Upper lobe of right lung (tissue), 1 donor: ENCODE data around the gene TMIGD3. TPM values are rescaled to one million over a fixed set of nuclear protein-coding genes. Genes with fewer than 3 reads are reported as not detected.

ENCODE experiments used
- ATAC-seq: fragments of 200-7000 bp; cut with Tn5 transposase; one replicate; pipeline ENCODE4 v1.9.1; 2020; ENCODE audit warnings: mild to moderate bottlenecking, moderate library complexity
- DNase-seq: peaks from one replicate; pipeline ENCODE4 v3.0.0-alpha.2; 2020
- H3K27ac ChIP-seq: fragments of 200-600 bp; one replicate; pipeline ENCODE4 v1.8.0; 2022
- H3K27me3 ChIP-seq: fragments of 200-600 bp; one replicate; pipeline ENCODE4 v1.8.0; 2022; ENCODE audit warnings: mild to moderate bottlenecking
- H3K36me3 ChIP-seq: fragments of 200-600 bp; one replicate; pipeline ENCODE4 v1.8.0; 2022
- H3K4me1 ChIP-seq: fragments of 200-600 bp; one replicate; pipeline ENCODE4 v1.8.0; 2022
- H3K4me3 ChIP-seq: fragments of 200-600 bp; one replicate; pipeline ENCODE4 v1.8.0; 2022; ENCODE audit warnings: mild to moderate bottlenecking
- H3K9me3 ChIP-seq: fragments of 200-600 bp; one replicate; pipeline ENCODE4 v1.8.0; 2022
- intact Hi-C: fragments of 100-400 bp; cut with DNase I; formaldehyde crosslinking; loops from one replicate; pipeline ENCODE4 v1.11.0; 2022
- total RNA-seq: library from RNA; stranded (reverse); fragmentation: NEBNext Ultra II Directional; extraction: Animal tissue kit (Norgen Biotek cat#: 25700); gene quantifications from one replicate; pipeline ENCODE4 v1.2.1, GENCODE V29; 2021
- TF ChIP-seq, protein P1 (sequence below): fragments of 200-600 bp; IDR thresholded peaks from one replicate; pipeline ENCODE4 v1.8.0; 2022; ENCODE audit warnings: antibody characterized with exemption
- donor health status: DM: no; HTN: yes; CAD: no; lungs with severe emphysema.

Gene TMIGD3
- total RNA-seq, 1 donor from 2014 or later: 5.1 TPM

DNA sequence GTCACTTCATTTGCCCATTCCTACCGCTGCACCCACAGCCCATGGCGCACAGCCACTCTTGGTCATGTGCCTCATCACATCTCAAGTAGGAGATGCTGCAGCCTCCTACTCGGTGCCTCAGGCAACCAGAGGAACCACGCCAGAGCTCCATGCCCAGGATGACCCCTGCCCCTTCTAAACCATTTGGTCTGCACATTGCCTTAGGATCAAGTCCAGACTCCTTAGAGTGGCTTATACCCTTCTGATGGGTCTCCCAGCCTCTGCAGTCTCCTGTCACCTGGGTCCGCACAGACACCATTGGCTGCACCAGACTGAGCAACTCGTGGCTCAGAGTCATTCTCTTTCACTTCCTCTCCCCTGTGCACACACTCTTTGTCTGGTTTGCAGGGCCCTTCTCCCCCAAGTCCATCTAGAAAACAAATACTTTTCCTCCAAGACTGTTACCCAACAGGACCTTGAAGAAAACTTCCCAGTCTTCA lies 2.2 kb upstream of the TMIGD3 start:
- TF ChIP-seq, protein P1, sequence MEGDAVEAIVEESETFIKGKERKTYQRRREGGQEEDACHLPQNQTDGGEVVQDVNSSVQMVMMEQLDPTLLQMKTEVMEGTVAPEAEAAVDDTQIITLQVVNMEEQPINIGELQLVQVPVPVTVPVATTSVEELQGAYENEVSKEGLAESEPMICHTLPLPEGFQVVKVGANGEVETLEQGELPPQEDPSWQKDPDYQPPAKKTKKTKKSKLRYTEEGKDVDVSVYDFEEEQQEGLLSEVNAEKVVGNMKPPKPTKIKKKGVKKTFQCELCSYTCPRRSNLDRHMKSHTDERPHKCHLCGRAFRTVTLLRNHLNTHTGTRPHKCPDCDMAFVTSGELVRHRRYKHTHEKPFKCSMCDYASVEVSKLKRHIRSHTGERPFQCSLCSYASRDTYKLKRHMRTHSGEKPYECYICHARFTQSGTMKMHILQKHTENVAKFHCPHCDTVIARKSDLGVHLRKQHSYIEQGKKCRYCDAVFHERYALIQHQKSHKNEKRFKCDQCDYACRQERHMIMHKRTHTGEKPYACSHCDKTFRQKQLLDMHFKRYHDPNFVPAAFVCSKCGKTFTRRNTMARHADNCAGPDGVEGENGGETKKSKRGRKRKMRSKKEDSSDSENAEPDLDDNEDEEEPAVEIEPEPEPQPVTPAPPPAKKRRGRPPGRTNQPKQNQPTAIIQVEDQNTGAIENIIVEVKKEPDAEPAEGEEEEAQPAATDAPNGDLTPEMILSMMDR: no peak
- peak overlapping the region; percentile 94 for H3K27ac ChIP-seq
- intact Hi-C loops: no loop called here
- no peaks in the 10 kb centered on the region for H3K36me3 ChIP-seq
- DNase-seq: no peak
- H3K9me3 ChIP-seq: no peaks in the 10 kb centered on the region
- peaks cover 54% of the 10 kb centered on the region for H3K4me1 ChIP-seq
- H3K27me3 ChIP-seq: no peaks in the 10 kb centered on the region
- H3K4me3 ChIP-seq: no peak overlapping the region
- ATAC-seq: peak; percentile 32

DNA sequence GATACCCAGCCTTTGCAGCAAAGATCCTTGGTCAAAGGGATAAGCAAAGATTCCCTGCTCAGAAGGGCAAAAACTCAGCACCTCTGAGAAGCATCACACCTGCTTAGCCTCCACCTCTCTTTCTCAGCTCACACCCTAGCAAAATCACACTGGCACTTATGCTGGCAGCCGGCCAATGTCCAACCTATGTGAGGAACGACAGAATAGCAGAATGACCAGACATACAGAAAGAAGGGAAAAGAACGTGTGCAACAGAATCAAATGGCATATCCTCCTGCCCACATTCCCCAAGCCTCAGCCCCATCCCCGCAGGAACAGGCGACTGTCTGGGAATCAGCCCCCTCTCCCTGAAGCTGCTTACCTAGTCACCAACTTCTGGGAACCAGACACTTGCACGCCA lies 664 bp upstream of the TMIGD3 start:
- no peak overlapping the region for H3K27ac ChIP-seq
- no peak overlapping the region for H3K4me3 ChIP-seq
- DNase-seq: no peak
- no peaks in the 10 kb centered on the region for H3K27me3 ChIP-seq
- no peaks in the 10 kb centered on the region for H3K9me3 ChIP-seq
- TF ChIP-seq, protein P1: no peak
- no peaks in the 10 kb centered on the region for H3K36me3 ChIP-seq
- intact Hi-C loops: no loop called here
- no peak for ATAC-seq
- peaks cover 42% of the 10 kb centered on the region for H3K4me1 ChIP-seq

DNA sequence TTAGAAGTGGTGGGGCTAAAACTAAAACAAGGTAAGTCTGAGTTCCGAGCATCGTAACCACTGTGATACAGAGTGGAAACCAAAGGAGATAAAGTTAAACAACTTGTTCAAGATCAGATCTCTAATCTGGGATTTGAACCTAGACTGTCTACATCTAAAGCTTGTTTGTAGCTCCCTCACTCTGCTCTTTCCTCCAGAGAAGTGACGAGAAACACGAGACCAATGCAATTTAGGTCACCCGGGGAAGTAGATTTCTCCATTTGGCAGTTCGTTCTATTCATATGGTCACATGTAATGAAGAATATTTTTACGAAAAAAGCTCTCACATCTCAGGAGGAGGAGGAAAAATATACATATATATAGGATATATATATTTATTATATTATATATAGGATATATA lies 1.8 kb downstream of the TMIGD3 start:
- TF ChIP-seq, protein P1: no peak
- H3K4me3 ChIP-seq: peak overlapping the region; percentile 10
- no peaks in the 10 kb centered on the region for H3K27me3 ChIP-seq
- H3K36me3 ChIP-seq: no peaks in the 10 kb centered on the region
- intact Hi-C loops: no loop called here
- H3K9me3 ChIP-seq: no peaks in the 10 kb centered on the region
- no peak overlapping the region for H3K27ac ChIP-seq
- H3K4me1 ChIP-seq: peaks cover 28% of the 10 kb centered on the region
- no peak for ATAC-seq
- no peak for DNase-seq

DNA sequence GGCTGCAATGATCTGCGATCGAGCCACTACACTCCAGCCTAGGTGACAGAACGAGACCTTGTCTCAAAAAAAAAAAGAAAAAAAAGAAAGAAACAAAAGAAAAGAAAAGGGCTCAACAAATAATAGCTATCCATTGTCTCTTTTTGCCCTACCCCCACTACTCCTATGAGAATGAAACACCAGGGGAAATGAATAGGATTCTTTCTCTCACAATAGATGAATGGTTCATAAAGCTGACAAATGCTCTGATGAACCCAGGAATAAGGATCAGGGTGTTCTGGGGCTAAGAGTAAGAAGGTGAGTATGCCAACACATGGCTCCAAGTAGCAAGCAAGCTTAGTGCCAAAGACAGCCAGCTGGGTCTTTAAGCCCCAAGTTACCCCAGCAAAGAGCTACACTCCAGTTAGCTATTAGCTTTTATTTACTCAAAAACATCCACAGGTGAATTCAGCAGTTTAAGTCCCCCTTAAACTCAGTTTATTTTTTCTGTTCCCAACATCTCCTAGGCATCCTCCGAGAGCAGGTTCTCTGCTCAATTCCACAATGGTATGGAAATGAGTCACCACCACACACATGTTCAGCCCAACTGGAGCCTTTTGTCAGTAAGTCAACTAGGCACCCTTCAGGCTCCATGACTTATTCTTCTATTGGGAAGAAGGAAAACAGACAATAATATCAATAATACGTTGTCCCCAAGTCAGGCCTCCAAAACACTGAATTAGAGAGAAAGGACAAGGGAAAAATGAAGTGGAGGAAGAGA lies 4.2 kb downstream of the TMIGD3 start:
- no peaks in the 10 kb centered on the region for H3K27me3 ChIP-seq
- no peaks in the 10 kb centered on the region for H3K9me3 ChIP-seq
- no peaks in the 10 kb centered on the region for H3K36me3 ChIP-seq
- no peak for DNase-seq
- intact Hi-C loops: no loop called here
- H3K4me1 ChIP-seq: peaks cover 16% of the 10 kb centered on the region
- no peak overlapping the region for H3K27ac ChIP-seq
- no peak for ATAC-seq
- H3K4me3 ChIP-seq: no peak overlapping the region
- TF ChIP-seq, protein P1: no peak

DNA sequence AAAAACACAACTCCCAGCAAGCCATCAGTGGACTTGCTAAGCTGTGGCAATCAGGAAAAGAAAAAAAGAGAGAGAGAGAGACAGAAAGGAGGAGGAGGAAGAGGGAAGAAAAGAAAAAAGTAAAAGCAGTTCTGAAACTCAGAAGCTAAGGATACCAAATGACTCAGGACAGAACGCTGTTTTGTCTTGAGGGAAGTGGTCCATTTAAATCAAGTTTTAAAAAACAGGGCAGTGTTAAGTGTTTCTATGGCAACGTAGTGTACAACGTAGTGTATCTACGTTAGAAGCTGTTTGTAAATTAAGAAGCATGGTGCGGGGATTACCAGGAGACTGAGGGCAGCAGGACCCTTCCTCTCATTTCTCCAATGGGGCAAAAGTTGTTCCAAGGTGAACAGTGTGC lies 5.8 kb downstream of the TMIGD3 start:
- Histone ChIP-seq H3K4me1 (peaks cover 7% of the 10 kb centered on the region), H3K27me3 (no peaks in the 10 kb centered on the region), H3K36me3 (no peaks in the 10 kb centered on the region), H3K27ac (no peak overlapping the region), H3K4me3 (no peak overlapping the region), H3K9me3 (no peaks in the 10 kb centered on the region)
- DNase-seq: no peak
- intact Hi-C loops: no loop called here
- ATAC-seq: no peak
- TF ChIP-seq, protein P1: no peak
